ACC112 (cell line): ENCODE measurements around the gene SLC28A1.
"Not testable (repeated sequence)": the region's sequence is repeated elsewhere in the genome, so short reads cannot be mapped to it uniquely, and the experiment has no call there.

Experiments
- H2AFZ ChIP-seq: fragments of 200-600 bp; sonication (generic); one replicate; pipeline ENCODE4 v1.6.0; 2017; ENCODE audit warnings: antibody characterized with exemption, low read length; ENCODE audit not compliant: unreplicated experiment
- H3K27ac ChIP-seq: fragments of 200-600 bp; sonication (generic); 2 replicates; pipeline ENCODE4 v1.5.1; 2014; ENCODE audit warnings: low read depth, mild to moderate bottlenecking, antibody characterized with exemption, low read length, moderate library complexity
- H3K27me3 ChIP-seq: fragments of 200-600 bp; sonication (generic); 2 replicates; pipeline ENCODE4 v1.6.1; 2014; ENCODE audit warnings: mild to moderate bottlenecking, antibody characterized with exemption, low read length, moderate library complexity, mixed read lengths; ENCODE audit not compliant: insufficient read depth
- H3K36me3 ChIP-seq: fragments of 200-600 bp; sonication (generic); 2 replicates; pipeline ENCODE4 v1.6.1; 2016; ENCODE audit warnings: mild to moderate bottlenecking, antibody characterized with exemption, low read length, moderate library complexity, mixed read lengths; ENCODE audit not compliant: insufficient read depth
- H3K4me1 ChIP-seq: fragments of 200-600 bp; sonication (generic); one replicate; pipeline ENCODE4 v1.6.1; 2016; ENCODE audit warnings: low read length, mixed read lengths; ENCODE audit not compliant: insufficient read depth, unreplicated experiment, control insufficient read depth
- H3K4me3 ChIP-seq: fragments of 200-600 bp; sonication (generic); 2 replicates; pipeline ENCODE4 v1.5.1; 2014; ENCODE audit warnings: mild to moderate bottlenecking, low read depth, low read length
- H3K79me2 ChIP-seq: fragments of 200-600 bp; sonication (generic); one replicate; pipeline ENCODE4 v1.6.0; 2016; ENCODE audit warnings: low read length; ENCODE audit not compliant: control insufficient read depth, unreplicated experiment, insufficient read depth

Gene SLC28A1

DNA sequence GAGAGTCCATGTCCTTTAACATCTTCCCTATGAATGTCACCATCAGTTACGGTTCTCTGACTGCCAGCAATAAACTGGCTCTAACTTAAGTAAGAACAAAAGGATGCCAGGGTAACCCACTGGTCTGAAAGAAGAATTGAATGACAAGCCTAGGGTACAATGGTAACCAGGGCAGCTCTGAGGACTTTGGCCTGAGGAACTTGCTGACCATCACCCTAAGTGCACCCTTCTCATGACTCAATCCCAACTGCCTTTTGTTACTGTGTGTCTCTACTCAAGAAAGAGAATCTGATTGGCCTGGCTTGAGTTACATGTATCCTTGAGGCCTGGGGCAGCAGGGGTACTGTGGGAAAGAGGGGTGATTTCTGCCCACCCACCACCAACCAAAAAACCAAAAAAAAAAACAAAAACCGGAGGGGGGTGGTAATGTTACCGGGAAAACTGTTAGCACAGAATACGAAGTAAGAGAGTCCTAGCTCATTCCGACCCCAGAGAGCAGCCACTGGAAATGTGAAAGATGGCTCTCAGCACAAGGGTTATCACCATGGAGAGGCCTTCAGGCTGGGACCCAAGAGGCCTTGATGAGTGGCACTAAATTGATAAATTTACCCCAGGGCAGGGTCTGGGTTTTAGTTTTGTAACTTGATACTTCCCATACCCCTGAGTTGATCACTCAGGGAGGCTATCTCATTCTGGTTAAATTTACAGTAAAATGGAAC is 9.3 kb upstream of the SLC28A1 start:
- no peaks in the 10 kb centered on the region for H3K36me3 ChIP-seq
- H3K4me1 ChIP-seq: no peaks in the 10 kb centered on the region
- H3K4me3 ChIP-seq: no peak overlapping the region
- no peaks in the 10 kb centered on the region for H3K79me2 ChIP-seq
- H3K27me3 ChIP-seq: no peaks in the 10 kb centered on the region; the same call in 1 of the 2 replicates
- H2AFZ ChIP-seq: no peak overlapping the region
- no peak overlapping the region for H3K27ac ChIP-seq

DNA sequence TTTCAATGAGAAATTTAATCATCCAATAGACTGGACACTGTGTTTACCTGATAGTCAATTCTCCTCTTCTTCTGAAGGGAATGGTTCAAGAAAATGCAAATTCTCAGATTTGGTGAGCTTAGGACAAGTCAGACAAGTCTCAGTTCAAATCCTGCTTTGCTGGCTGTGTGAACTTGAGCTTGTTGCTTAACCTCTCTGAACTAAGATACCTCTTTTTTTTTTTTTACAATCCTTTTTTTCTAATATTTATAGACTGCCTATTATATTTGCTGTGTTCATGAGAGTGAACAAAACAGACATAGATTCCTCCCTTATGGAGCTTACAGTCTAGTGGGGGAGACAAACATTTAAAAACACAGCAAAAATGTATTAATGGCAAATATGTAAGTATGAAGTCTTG is 8.2 kb upstream of the SLC28A1 start:
- Histone ChIP-seq H3K79me2 (no peaks in the 10 kb centered on the region), H3K36me3 (no peaks in the 10 kb centered on the region), H3K27ac (no peak overlapping the region)

DNA sequence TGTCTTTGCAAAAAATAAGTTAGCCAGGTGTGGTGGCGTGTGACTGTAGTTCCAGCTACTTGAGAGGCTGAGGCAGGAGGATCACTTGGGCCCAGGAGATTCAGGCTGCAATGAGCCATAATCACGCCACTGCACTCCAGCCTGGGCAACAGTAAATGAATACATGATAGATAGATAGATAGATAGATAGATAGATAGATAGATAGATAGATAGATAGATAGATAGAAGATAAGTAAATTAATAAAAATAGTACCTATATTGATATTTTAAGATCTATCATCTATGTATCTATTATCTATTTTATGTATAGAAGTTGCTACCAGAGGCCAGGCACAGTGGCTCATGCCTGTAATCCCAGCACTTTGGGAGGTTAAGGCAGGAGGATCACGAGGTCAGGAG is 6.8 kb upstream of the SLC28A1 start:
- H3K27me3 ChIP-seq, H3K36me3 ChIP-seq, H3K4me1 ChIP-seq, H3K4me3 ChIP-seq, H2AFZ ChIP-seq, H3K27ac ChIP-seq, H3K79me2 ChIP-seq: not testable (repeated sequence)

More for the DNA sequence above, 8.2 kb upstream of the SLC28A1 start:
- Histone ChIP-seq H3K27me3 (no peaks in the 10 kb centered on the region), H3K4me1 (no peaks in the 10 kb centered on the region), H3K4me3 (no peak overlapping the region), H2AFZ (no peak overlapping the region)

DNA sequence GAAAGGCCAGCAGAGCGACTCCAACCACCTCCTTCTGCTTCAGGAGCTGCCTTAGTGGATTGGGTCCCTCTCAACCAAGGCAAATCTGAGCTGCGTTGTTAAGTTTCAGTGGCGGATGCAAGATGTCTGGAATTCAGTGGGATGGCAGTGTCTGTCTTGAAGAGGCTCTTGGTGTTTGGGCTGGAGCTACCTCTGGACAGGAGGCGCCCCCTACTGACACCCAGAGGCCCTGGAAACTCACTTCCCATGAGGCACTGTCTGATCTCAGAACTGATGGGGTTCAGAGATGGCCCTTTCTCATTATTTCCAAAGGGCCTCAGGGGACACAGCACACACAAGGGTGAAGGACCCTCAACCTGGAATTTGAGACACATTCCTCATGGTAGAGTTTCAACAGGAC is 6.0 kb upstream of the SLC28A1 start:
- Histone ChIP-seq H3K36me3 (no peaks in the 10 kb centered on the region), H3K27me3 (no peaks in the 10 kb centered on the region), H3K4me1 (no peaks in the 10 kb centered on the region), H3K4me3 (no peak overlapping the region), H2AFZ (no peak overlapping the region), H3K27ac (no peak overlapping the region), H3K79me2 (no peaks in the 10 kb centered on the region)

DNA sequence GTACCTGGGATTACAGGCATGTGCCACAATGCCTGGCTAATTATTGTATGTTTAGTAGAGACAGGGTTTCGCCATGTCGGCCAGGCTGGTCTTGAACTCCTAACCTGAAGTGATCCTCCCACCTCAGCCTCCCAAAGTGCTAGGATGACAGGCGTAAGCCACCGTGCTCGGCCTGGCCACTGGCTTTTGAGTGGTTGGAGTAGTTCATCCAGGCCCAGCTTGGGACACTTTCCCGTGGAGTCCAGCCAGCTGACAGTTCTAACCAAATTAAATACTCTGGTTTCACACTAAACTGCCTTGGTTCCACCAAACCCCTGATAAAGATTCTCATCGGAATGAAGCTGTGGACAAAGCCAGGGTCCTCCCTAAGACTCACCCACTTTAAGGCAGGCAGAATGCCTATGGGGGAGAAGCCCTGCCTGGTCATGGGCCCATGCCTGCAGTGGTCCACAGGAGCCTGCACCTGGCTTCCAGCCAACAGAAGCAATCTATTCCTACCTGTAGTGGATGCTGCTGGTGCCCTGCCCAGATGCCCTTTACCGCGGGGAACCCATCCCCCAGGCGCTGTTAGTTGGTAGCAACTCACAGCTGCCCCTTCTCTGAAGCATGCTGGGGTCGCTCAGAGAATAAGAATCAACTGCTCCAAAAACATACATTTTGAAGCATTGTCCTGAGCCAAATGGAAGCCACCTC is 5.2 kb upstream of the SLC28A1 start:
- no peaks in the 10 kb centered on the region for H3K79me2 ChIP-seq
- no peak overlapping the region for H3K27ac ChIP-seq
- H3K4me1 ChIP-seq: no peaks in the 10 kb centered on the region
- no peak overlapping the region for H2AFZ ChIP-seq
- H3K4me3 ChIP-seq: no peak overlapping the region
- H3K36me3 ChIP-seq: no peaks in the 10 kb centered on the region
- H3K27me3 ChIP-seq: no peaks in the 10 kb centered on the region

DNA sequence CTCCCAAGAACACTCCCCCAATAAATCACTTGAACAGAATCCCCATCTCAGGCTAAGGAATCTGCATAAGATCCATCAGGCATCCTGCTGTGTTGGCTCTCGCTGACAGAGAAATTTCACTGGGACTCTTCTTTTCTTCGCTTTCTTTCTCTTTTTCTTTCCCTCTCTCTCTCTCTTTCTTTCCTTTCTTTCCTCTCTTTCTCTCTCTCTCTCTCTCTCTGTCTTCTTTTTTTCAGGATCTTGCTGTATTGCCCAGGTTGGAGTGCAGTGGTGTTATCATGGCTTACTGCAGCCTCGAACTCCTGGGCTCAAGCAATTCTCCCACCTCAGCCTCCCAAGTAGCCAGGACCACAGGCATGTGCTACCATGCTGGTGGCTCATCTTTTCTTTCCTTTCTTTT is 4.5 kb upstream of the SLC28A1 start:
- Histone ChIP-seq H3K36me3 (no peaks in the 10 kb centered on the region), H3K79me2 (no peaks in the 10 kb centered on the region), H3K4me1 (no peaks in the 10 kb centered on the region), H3K4me3 (no peak overlapping the region), H2AFZ (no peak overlapping the region), H3K27me3 (no peaks in the 10 kb centered on the region), H3K27ac (no peak overlapping the region)

DNA sequence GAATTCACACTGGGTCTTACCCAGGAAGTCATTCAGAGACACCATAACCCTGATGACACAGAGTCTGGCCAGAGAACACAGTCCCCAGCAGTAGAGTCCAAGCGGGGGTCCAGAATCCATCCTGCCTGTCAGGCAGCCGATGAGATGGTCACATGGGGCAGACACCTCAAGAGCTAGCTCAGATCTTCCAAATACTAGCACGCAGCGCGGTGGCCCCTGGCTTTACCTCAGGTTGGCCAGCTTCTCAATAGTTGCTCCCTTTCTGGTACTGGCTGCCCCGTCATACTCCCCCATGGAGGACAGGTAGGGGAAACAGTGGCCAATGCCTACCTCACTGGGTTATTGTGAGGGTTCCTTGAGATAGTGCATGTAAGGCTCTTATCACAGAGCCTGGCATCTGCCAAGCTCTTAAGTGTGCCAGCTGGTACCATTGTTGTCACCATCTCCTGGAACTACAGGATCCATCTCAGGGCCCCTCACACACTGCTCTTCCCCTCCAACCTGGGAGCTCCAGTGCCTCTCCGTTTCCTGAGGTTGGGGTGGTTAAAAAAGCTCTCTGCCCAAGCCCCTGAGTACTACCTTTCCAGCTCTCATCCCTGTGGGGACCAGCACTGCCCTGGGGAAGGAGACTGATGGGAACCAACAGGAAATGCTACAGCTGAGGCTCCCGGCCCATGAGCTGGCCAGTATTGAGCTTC is 3.5 kb upstream of the SLC28A1 start:
- Histone ChIP-seq H3K4me3 (no peak overlapping the region), H3K4me1 (no peaks in the 10 kb centered on the region), H3K79me2 (no peaks in the 10 kb centered on the region), H3K36me3 (no peaks in the 10 kb centered on the region), H3K27ac (no peak overlapping the region), H2AFZ (no peak overlapping the region), H3K27me3 (no peaks in the 10 kb centered on the region)

DNA sequence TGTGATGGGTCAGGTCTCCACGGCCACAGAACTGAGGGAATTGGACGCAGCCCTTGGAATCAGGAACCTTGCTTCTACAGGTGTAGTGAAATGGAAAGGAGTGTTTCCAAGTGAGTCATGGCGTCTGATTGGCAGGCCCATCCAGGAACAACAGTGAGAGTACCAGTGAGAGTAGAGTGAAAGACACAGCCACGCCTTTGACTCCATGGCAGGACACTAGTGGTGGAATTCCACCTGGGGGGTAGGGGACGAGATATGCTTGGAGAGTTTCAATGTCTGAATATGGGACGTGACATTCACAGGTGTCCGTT is 3.0 kb upstream of the SLC28A1 start:
- H2AFZ ChIP-seq: no peak overlapping the region
- H3K36me3 ChIP-seq: no peaks in the 10 kb centered on the region
- H3K4me3 ChIP-seq: no peak overlapping the region
- no peaks in the 10 kb centered on the region for H3K4me1 ChIP-seq
- H3K79me2 ChIP-seq: no peaks in the 10 kb centered on the region
- H3K27me3 ChIP-seq: no peaks in the 10 kb centered on the region
- H3K27ac ChIP-seq: no peak overlapping the region

DNA sequence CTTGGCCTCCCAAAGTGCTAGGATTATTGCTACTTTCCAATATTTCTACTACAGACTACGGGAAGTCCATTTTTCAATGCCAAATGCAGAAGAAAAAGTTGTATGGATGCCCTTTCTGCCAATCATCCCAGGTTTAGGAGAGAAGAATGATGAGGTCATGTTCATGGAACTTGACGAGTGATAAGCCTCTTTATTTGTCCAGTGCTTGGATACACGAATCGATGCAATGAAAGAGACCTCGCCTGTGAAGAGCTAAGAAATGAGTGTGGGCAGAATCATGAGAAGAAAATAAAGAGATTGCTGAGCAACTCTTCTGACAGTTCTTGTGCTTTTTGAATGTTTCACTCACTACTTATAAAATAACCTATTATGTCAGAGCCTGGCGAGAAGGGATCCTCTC is 996 bp upstream of the SLC28A1 start:
- H3K79me2 ChIP-seq: no peaks in the 10 kb centered on the region

DNA sequence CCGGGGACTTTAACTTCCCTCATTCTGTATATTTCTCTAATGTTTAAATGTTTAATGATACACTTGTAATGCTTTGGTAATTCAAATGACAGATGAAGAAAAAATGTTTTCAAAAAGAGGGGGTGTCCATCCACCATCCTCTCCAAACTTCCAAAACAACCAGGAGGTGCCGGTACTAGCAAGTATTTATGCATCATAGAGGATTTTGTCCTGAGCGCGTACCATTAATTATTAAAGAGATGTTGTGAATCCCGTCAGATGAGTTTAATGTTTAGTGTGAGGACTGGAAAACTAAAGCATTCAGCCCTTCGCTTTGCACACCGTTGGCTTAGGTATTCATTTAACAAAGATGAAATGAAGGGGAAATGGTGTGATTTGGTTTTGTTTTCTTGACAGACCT is 1.3 kb downstream of the SLC28A1 start:
- H3K4me1 ChIP-seq: no peaks in the 10 kb centered on the region
- H3K4me3 ChIP-seq: no peak overlapping the region
- H2AFZ ChIP-seq: no peak overlapping the region
- H3K27ac ChIP-seq: no peak overlapping the region
- no peaks in the 10 kb centered on the region for H3K36me3 ChIP-seq
- no peaks in the 10 kb centered on the region for H3K27me3 ChIP-seq
- no peaks in the 10 kb centered on the region for H3K79me2 ChIP-seq

More for the DNA sequence above, 996 bp upstream of the SLC28A1 start:
- H3K36me3 ChIP-seq: no peaks in the 10 kb centered on the region
- H3K27ac ChIP-seq: no peak overlapping the region
- H3K27me3 ChIP-seq: no peaks in the 10 kb centered on the region
- no peaks in the 10 kb centered on the region for H3K4me1 ChIP-seq
- H3K4me3 ChIP-seq: no peak overlapping the region
- H2AFZ ChIP-seq: no peak overlapping the region
